Hematopoietic multipotent progenitor cell treated with erythropoietin and hydrocortisone succinate and interleukin-3 and kit ligand, for 8 days (in vitro differentiated cells): ENCODE data around the gene CDKN2AIP.

ENCODE experiments used
- DNase-seq: peaks from one replicate; pipeline ENCODE4 v3.0.0-alpha.2; 2015

The CDKN2AIP gene

GRCh38 chr4:183444214-183445096 lies at the start of gene CDKN2AIP:
Gene CDKN2AIP (plus strand): TSS chr4:183444636. CDS start chr4:183444798, 162 bp downstream.
- peak; percentile 95 for DNase-seq

GRCh38 chr4:183395395-183395794 lies 49.0 kb upstream of the CDKN2AIP start:
- DNase-seq, result peak; percentile 94

GRCh38 chr4:183396227-183396637 lies 48.2 kb upstream of the CDKN2AIP start:
- peak; percentile 44 for DNase-seq

- DNase-seq, result no peak
Measured at GRCh38 chr4:183397741-183398297, 46.6 kb upstream of the CDKN2AIP start.

GRCh38 chr4:183398298-183399125 lies 45.9 kb upstream of the CDKN2AIP start:
- DNase-seq, result peak; percentile 82

- peak; percentile 60 for DNase-seq
Measured at GRCh38 chr4:183399126-183399522, 45.3 kb upstream of the CDKN2AIP start.

DNA sequence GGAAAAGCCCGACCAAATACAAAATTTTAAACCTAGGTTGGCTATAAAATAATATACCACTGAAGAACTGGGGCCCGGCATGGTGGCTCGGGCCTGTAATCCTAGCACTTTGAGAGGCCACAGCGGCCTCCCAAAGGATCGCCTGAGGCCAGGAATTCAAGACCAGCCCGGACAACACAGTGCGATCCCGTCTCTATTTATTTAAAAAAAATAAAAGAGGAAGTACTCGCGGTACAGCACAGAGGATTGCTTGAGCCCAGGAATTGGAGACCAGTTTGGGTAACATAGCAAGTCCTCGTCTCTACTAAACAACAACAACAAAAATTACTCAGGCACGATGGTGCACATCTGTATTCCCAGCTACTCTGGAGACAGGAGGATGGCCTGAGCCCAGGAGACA lies 44.8 kb upstream of the CDKN2AIP start:
- DNase-seq, result peak; percentile 24

- DNase-seq, result no peak
Measured at GRCh38 chr4:183400035-183400434, 44.4 kb upstream of the CDKN2AIP start.

DNA sequence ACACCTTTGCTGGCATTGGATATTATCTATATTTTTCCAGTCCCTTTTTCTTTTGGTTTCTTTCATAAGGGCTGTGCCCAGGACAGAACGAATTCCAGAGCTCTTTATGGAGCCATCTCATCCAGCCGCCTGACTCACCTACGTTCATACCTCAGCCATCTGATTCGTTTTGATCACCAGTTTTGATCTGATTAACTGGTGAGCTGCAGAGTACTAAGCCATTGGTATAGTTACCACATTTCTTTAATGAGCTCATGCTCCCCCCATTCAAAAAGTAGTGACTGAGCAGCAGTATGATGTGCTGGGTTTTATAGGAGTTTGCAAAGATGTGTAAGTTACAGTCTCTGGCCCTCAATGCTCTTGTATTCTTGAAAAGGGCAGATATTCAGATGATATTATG lies 43.0 kb upstream of the CDKN2AIP start:
- no peak for DNase-seq

- DNase-seq, result peak; percentile 47
Measured at GRCh38 chr4:183402771-183403170, 41.7 kb upstream of the CDKN2AIP start.

DNA sequence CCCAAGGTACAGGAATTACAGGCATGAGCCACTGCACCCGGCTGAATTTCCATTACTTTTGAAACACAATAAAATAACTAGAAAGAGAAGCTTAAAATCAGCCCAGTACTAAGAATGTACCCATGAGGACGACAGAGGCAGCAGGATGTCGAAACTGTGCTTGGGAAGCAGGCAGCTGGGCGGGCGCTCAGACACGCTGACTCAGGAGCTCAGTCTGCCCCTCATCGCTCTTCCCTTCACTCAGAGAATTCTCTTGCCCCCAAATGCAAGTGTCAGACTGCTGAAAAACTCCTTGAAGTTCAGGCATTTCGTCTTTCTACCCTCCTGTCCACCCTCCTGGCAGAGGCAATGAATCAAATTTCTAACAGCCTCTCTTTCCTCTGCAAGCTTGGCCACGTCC lies 41.0 kb upstream of the CDKN2AIP start:
- no peak for DNase-seq

- DNase-seq, result no peak
Measured at GRCh38 chr4:183403961-183404360, 40.5 kb upstream of the CDKN2AIP start.

DNA sequence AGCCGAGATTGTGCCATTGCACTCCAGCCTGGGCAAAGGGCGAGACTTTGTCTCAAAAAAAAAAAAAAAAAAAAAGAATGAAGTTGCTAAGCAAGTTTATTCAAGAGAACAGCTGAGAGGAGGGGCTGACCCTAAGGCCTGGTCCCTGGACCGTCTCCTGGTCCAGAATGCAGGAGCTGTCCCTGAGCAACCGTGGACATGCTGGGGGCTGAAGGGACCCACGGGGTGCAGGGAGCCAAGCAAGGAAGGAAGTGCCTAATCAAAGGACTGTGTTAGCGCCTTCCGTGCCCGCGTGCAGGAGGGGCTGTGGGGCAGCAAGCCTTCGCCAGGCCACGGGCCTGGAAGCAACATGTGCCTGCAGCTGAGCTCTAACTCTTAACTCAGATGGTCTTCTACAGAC lies 39.1 kb upstream of the CDKN2AIP start:
- DNase-seq, result no peak

- DNase-seq, result peak; percentile 86
Measured at GRCh38 chr4:183407128-183407585, 37.3 kb upstream of the CDKN2AIP start.

- DNase-seq, result no peak
Measured at GRCh38 chr4:183407635-183408464, 36.6 kb upstream of the CDKN2AIP start.

GRCh38 chr4:183408796-183409195 lies 35.6 kb upstream of the CDKN2AIP start:
- no peak for DNase-seq

DNA sequence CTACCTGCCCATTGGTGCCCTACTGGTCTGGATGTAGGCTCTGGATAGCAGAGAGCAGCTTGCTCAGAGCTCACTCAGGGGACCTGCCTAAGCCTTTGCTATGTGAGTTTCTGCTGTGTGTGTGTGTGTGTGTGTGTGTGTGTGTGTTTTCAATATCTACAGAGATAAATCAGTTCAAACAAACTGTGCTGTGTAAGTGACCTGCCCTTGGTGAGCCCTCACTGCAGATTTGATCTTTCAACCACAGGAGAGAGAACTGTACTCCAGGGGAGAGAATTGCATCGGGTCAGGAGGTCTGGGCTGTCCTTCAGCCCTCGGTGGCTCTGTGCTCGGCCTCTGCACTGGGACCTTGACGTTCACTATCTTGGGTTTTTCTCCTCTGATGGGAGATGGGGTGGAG lies 35.0 kb upstream of the CDKN2AIP start:
- no peak for DNase-seq

DNA sequence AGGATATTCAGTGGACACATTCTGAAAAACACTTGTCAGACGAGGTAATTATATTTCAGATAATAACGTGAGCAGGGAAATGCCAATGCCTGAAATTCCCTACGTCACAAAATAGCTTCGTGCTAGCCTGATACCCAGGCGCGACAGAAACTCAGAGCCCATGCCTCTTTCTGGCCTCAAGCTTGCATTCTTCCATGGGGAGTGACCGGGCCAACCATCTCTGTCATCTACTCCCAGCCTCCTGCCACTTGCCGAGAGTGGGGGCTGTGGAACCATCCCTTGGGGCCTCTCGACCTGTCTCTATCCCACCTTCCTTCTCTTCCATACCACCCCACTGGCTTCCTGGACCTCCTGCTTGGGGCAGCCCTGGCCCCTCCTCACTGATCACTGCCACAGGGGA lies 34.5 kb upstream of the CDKN2AIP start:
- DNase-seq, result no peak

DNA sequence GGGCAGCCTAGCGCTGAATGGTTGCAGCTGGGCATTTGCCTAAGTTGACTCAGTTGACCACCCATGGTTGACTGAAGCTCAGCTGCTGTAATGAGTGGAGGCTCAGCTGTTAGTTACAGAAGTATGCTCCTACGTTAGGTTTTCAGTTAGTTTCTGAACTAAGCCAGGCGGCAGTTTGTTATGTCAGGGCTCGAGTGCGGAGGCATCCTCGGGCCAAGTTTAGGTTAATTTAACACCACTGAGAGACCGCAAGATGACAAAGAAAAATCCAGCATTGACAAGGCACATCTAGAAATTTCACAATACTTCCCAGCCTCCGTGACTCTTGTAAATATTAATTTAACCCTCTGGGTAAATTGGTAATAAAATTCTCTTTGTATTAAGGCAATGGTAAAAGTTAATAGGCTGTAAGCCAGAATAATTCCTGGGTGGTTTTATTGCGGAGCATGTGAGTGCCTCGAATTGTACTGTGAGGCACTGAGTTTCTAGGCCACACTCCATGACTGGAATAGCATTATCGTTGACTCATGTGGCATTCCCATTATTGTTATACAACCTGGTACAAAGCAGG lies 33.1 kb upstream of the CDKN2AIP start:
- DNase-seq, result no peak

DNA sequence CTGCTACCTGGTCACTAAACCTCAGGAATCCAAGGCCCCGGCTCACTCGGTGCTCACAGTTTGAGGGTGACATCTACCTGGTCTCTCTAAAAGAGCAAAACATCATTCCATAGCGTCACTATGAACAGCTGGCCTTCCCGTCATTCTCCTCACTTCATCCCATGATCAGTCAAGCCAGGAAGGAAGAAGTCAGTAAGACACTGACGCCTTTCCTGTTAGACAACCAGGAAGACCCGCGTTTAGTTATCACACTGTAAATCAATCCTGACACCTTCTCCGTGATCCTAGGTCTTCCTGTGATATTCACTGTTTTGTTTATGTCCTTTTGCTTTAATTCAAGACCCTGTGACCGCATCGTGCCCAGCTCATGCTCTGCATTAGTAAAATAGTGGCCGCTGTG lies 31.6 kb upstream of the CDKN2AIP start:
- DNase-seq, result no peak

GRCh38 chr4:183413234-183414200 lies 30.9 kb upstream of the CDKN2AIP start:
- no peak for DNase-seq
